Choroid plexus epithelial cell (primary cell): ENCODE results near the gene RARRES2.
"Not testable (repeated sequence)": the region's sequence is repeated elsewhere in the genome, so short reads cannot be mapped to it uniquely, and the experiment has no call there.

Source experiments
- DNase-seq: peaks from one replicate; pipeline ENCODE4 v3.0.0-alpha.2; 2010; ENCODE audit warnings: low read depth
- H3K4me3 ChIP-seq: 2 replicates; pipeline ENCODE4 v1.5.1; 2011; ENCODE audit warnings: low read depth, mild to moderate bottlenecking, control low read depth, low read length, moderate library complexity
- TF ChIP-seq, protein P1 (sequence below): conservative IDR thresholded peaks from 2 replicates; pipeline ENCODE4 v1.5.1; 2011; ENCODE audit warnings: low read depth, mild to moderate bottlenecking, control low read depth, inconsistent platforms, low read length, moderate library complexity

RARRES2 gene

DNA sequence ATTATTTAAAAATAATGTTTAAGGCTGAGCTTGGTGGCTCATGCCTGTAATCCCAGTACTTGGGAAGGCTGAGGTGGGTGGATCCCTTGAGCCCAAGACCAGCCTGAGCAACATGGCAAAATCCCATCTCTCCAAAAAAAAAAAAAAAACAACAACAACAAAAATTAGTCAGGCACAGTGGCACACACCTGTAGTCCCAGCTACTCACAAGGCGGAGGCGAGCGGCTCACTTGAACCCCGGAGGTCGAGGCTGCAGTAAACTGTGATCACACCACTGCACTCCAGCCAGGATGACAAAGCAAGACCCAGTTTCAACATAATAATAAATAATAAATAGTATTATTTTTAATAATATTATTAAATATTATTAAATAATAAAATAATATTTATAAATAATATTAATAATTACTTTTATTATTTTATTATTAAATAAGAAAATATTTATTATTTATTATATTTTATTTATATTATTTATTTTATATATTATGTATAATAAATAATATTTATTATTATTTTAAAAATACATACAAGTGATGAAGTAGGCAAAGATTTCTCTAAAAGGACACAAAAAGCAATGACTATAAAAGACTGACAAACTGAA, 26.7 kb downstream of the RARRES2 start:
- DNase-seq = no peak
- no peak overlapping the region for H3K4me3 ChIP-seq
- TF ChIP-seq, protein P1, sequence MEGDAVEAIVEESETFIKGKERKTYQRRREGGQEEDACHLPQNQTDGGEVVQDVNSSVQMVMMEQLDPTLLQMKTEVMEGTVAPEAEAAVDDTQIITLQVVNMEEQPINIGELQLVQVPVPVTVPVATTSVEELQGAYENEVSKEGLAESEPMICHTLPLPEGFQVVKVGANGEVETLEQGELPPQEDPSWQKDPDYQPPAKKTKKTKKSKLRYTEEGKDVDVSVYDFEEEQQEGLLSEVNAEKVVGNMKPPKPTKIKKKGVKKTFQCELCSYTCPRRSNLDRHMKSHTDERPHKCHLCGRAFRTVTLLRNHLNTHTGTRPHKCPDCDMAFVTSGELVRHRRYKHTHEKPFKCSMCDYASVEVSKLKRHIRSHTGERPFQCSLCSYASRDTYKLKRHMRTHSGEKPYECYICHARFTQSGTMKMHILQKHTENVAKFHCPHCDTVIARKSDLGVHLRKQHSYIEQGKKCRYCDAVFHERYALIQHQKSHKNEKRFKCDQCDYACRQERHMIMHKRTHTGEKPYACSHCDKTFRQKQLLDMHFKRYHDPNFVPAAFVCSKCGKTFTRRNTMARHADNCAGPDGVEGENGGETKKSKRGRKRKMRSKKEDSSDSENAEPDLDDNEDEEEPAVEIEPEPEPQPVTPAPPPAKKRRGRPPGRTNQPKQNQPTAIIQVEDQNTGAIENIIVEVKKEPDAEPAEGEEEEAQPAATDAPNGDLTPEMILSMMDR = no peak

DNA sequence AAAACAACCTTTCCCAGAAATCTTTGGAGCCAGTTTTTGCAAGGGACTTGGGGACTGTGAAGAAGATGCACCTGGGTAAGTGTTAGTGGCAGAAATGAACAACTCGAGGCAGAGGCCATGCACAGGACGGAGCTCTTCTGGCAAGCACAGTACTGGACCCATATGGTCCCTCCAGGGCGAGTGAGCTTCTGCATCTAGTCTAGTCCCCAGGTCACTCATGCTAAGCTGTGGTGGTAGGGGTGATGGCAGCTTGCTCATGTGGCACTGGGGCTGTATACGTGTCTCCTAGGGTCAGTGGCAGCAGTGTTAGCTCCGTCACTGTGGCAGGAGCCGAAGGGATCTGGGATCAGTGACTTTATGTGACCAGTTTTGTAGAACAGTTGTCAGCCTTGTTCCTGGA, 27.6 kb downstream of the RARRES2 start:
- no peak for DNase-seq
- TF ChIP-seq, protein P1 = no peak
- H3K4me3 ChIP-seq = no peak overlapping the region

DNA sequence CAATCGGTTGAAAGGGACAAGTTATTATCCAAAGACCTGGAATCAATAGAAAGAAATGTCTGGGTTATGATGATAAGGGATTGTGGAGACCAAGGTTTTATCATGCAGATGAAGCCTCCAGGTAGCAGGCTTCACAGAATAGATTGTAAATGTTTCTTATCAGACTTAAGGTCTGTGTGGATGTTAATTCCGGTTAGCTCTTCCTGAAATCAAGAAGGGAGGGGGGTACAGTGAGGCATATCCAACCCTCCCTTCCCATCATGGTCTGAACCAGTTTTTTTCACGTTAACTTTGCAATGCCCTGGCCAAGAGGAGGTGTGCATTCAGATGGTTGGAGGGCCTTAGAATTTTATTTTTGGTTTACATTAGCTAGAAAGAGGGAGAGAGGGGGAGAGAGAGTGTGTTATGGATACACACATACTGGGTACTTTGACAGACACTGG, 28.0 kb downstream of the RARRES2 start:
- TF ChIP-seq, protein P1 = no peak
- H3K4me3 ChIP-seq = no peak overlapping the region
- DNase-seq = no peak

DNA sequence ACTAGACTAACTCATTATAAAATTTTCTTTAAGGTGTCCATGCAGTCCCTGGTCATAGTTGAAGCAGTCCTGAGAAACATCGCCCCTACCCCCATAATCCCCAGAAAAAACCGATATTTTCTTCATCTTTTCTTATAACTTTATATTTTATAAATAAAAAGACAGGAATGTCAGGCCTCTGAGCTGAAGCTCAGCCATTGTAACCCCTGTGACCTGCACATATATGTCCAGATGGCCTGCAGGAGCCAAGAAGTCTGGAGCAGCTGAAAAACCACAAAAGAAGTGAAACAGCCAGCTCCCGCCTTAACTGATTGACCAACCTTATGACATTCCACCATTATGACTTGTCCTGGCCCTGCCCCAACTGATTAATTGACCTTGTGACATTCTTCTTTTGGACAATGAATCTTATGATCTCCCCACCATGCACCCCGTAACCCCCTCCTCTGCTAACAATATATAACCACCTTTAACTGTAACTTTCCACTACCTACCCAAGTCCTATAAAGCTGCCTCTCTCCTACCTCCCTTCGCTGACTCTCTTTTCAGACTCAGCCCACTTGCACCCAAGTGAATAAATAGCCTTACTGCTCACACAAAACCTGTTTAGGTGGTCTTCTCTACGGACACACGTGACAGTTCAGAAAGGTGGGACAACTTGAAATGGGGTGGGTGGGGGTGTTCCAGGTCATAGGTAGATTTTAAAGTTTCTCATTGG, 28.6 kb downstream of the RARRES2 start:
- not testable (repeated sequence) for H3K4me3 ChIP-seq
- DNase-seq = peak; percentile 38

DNA sequence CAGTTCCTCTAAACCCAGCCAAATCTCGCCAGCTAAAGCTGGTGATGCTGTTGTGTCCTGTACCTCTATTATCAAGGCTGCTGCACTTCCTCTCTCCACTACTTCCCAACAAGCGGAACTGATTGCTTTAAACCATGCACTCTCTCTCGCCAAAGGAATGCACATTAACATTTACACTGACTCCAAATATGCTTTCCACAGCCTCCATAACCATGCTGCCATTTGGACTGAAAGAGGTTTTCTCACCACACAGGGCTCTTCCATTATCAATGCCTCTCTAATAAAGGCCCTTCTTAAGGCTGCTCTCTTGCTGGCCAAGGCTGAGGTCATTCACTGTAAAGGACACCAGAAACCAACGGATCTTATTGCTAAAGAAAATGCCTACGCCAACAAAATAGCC, 29.7 kb downstream of the RARRES2 start:
- DNase-seq = peak; percentile 18
- TF ChIP-seq, protein P1 = no peak
- H3K4me3 ChIP-seq = no peak overlapping the region

DNA sequence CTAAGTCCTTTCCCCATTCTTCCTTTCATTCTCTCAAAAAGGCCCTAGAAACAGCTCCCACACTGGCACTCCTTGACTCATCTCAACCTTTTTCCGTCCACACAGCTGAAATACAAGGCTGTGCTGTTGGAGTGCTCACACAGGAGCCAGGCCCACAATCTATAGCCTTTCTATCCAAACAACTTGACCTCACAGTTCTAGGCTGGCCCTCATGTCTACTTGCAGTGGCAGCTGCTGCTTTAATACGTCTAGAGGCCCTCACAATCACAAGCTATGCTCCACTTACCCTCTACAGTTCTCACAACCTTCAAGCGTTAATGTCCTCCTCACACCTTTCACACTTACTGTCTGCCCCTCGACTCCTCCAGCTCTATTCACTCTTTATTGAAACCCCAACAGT, 30.3 kb downstream of the RARRES2 start:
- no peak overlapping the region for H3K4me3 ChIP-seq
- TF ChIP-seq, protein P1 = no peak
- no peak for DNase-seq

DNA sequence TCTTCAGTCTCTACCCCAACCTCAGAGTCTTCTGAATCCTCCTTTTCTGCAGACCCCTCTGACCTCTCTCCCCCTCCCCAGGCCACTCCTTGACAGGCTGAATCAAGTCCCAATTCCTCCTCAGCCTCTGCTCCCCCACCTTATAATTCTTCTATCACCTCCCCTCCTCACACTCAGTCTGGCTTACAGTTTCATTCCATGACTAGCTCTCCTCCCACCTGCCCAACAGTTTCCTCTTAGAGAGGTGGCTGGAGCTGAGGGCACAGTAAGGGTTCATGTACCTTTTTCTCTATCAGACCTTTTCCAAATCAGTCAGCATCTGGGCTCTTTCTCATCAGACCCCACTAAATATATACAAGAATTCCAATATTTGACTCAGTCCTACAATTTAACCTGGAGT, 32.9 kb downstream of the RARRES2 start:
- TF ChIP-seq, protein P1 = no peak
- no peak for DNase-seq

More for the DNA sequence above, 32.9 kb downstream of the RARRES2 start:
- H3K4me3 ChIP-seq = no peak overlapping the region
